HG02943 (cell line): ENCODE measurements around the gene ATP2C2.
"Not testable (repeated sequence)": the region's sequence is repeated elsewhere in the genome, so short reads cannot be mapped to it uniquely, and the experiment has no call there.

Experiments
- ATAC-seq: cut with Tn5 transposase; IDR thresholded peaks from one replicate; pipeline ENCODE4 v1.9.1; 2021; ENCODE audit warnings: mild to moderate bottlenecking, low read depth, moderate library complexity; ENCODE audit not compliant: unreplicated experiment

Gene ATP2C2

GRCh38 chr16:84446596-84447392, 78.5 kb downstream of the ATP2C2 start:
- no peak for ATAC-seq

GRCh38 chr16:84448444-84448843, 80.1 kb downstream of the ATP2C2 start:
- no peak for ATAC-seq

GRCh38 chr16:84449156-84450140, 81.1 kb downstream of the ATP2C2 start:
- no peak for ATAC-seq

GRCh38 chr16:84450176-84450865, 82.0 kb downstream of the ATP2C2 start:
- ATAC-seq: no peak

DNA sequence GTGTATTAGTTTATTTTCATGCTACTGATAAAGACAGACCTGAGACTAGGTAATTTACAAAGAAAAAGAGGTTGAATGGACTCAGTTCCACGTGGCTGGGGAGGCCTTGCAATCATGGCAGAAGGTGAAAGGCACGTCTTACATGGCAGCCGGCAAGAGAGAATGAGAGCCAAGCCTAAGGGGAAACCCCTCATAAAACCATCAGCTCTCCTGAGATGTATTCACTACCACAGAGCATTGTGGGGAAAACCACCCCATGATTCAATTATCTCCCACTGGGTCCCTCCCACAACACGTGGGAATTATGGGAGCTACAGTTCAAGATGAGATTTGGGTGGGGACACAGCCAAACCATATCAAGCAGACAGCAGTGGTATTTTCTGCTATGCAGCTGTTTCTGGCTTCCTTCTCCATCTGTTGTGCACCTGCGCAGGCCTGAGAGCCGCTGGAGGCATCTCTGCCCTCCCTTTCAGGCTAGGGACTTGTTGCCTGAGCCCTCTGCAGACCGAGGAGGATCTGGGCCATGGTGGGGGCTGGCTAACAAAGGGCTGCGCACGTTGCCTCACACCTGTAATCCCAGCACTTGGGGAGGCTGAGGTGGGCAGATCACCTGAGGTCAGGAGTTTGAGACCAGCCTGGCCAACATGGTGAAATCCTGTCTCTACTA, 82.8 kb downstream of the ATP2C2 start:
- not testable (repeated sequence) for ATAC-seq

GRCh38 chr16:84451781-84452180, 83.4 kb downstream of the ATP2C2 start:
- no peak for ATAC-seq

DNA sequence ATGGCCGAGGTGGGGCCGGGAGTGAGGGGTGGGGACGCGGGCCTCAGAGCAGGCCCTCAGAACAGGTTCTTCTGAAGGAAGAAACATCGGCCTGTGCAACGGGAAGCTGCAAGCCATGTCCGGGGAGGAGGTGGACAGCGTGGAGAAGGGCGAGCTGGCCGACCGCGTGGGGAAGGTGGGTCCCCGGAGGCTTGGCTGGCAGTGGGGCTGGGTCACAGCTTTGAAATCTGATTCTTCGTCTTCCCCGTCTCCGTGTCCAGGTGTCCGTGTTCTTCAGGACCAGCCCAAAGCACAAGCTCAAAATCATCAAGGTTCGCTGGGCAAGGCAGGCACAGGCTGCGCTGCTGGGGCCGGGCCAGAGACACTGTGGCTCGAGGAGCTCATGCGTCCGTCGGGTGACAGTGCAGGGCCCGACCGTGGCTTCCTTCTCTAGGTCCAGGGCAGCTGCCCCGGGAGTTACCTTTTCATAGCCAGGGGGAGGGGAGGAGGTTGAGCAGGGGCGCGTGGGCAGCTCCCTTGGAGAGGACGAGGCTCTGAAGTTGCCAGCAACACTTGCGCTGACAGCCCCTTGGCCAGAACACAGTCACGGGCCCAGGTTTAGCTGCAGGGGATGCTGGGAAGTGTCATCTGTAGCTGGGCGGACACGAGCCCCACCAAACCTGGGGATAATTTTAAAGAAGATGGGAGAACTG, 84.9 kb downstream of the ATP2C2 start:
- no peak for ATAC-seq

- ATAC-seq: no peak
These were observed 86.3 kb downstream of the ATP2C2 start for GRCh38 chr16:84454611-84455010.

- no peak for ATAC-seq
These were observed 86.7 kb downstream of the ATP2C2 start for GRCh38 chr16:84455031-84455430.

DNA sequence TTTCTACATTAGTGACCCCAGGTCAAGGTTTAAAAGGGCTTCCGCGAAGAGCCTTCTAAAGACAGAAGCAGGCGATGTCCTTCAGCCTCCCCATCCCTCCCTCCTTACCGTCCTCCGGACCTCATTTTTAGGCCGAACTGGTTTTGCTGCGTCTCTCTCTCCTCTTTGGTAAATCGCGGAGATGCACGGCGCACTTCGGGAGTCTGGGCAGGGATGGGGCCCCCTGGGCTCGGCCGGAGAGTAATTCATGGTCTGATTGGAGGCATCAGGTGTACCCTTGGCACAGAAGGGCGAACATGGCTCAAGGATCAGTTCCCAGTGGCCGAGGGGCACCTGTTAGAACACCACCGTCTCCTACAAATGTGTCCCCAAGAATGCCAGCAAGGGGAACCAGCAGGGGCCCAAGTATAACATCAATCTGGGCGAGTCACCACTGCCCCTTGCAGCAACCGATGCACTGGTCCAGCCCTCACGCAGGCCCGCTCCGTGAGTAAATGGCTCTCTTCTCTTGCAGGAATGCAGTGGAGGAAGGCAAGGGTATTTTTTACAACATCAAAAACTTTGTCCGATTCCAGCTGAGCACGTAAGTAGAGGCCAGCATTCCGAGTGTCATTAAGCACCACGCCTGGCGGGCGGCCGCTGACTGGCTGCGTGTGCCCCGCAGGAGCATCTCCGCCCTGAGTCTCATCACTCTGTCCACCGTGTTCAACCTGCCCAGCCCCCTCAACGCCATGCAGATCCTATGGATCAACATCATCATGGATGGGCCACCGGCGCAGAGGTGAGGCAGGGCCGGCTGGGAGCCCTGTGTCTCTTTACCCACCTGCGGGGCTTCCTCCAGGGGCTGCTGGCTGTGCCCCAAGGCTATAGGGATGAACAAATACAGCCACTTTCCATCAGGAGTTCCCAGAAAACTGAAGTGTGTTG, 90.5 kb downstream of the ATP2C2 start:
- ATAC-seq: no peak

GRCh38 chr16:84459533-84459894, 91.2 kb downstream of the ATP2C2 start:
- ATAC-seq: no peak

DNA sequence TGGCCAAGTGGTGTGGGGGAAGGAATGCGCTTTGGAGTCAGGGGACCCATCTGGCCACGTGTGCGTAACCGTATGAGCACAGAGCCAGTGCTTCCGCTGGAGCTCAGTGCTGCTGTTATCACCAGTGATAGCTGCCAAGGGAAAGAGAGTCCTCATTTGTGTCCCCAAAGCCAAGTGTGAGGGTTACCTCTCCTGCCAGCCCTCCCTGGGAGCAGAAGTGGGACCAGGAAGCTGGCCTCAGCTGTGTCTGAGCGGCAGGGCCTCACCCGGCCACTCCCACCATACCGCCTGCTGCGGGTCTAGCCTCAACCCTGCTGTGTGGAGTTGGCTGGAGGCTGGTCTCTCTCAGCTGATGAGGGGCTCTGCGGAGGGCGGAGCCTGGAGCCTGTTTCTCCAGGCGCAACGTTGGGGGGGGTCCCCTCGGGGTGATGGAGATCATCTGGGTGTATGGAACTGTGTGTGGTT, 91.6 kb downstream of the ATP2C2 start:
- ATAC-seq: no peak

GRCh38 chr16:84460406-84461028, 92.2 kb downstream of the ATP2C2 start:
- ATAC-seq: no peak

DNA sequence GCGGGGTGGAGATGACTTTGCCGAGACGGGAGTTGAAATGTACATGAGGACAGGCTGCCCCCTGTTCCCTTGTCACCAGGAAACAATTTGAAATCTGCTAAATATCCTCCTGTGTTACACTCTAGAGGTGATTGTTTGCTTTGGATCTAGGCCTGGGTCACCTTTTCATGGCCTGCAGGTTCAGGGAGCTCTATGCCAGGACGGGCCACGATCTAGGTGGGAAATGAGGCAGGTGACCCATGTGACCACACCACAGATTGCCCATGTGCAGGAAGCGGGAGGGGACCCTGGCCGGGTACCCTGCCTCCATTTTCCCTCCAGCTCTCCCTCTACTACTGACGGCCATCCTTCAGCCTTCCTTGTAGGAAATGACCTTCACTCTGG, 92.7 kb downstream of the ATP2C2 start:
- ATAC-seq: no peak

DNA sequence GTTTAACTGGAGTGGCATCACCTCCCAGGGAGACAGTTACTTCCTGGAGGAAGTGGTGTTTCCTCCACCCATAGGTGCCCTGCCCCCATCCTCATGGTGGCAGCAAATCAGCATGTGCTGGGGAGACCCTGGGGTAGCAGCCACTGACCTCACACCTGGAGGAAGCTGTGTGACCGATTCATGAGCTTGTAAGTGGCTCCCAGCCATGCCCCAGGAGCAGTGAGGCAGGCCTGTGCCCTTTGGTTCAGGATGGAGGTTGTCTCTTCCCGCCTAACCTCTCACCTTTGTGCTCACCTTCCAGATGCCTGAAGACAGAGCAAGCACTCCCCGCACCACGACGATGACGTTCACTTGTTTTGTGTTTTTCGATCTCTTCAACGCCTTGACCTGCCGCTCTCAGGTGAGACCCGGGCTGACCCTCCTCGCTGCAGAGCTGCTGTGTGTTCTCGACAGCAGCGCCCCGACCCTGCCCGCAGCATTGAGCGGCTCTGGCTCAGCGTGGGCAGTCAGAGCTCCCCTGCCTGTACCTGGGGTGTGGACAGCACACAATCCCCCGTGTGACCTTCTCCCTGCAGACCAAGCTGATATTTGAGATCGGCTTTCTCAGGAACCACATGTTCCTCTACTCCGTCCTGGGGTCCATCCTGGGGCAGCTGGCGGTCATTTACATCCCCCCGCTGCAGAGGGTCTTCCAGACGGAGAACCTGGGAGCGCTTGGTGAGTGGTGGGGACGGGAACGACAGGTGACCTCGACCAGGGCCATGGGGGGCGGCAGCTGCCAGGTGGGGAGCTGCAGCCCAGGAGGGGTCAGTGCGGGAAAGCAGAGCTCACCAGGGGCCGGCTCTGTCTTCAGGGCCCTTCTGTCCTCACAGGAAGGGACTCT, 93.3 kb downstream of the ATP2C2 start:
- ATAC-seq: no peak

DNA sequence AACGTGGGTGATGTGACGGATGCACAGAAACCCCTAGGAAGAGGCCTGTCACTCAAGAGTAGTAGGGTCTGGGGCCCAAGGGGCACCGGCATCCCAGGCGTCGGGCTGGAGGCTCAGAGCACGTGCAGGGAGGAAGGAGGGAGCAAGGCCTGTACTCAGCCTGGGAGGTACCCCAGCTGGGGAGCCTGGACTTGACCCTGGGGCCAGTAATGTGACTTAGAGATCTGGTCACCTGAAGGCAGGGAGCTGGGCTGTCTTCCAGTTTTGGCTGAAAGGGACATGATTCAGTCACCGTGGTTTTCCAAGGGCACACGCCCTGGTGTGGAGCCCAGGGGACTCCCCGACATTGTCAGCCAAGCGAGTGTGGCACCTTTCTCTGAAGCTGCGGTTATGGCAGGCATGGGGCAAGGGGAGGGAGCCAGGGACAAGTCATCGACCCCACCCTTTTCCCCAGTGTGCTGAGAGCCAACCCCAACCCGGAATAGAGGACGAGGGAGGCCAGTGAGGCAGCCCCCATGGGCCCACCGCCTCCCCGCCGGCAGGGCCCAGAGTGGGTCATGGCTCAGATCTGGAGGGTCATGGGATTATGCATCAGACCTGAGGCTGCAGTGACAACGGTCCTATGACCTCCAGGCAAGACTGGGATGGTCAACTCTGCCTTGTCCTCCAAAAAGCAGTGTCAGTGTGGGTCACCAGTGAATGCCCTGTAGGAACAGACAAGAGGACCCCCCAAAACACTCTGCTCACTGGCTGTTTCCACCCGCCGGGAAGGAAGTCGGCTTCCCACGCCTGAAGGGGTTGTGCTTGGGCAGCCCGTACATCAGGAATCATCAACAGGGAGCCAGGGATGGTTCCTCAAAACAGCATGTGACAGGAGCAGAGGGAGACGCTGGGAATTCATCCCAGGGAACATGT, 94.2 kb downstream of the ATP2C2 start:
- no peak for ATAC-seq
